VCaP (cell line): ENCODE results near the gene WDR89.
"Not testable (repeated sequence)": the region's sequence is repeated elsewhere in the genome, so short reads cannot be mapped to it uniquely, and the experiment has no call there.

Experiments used
- H3K27ac ChIP-seq: fragments of 450-650 bp; 2 replicates; pipeline ENCODE4 v1.5.1; 2017
- TF ChIP-seq, protein P1 (sequence below): fragments of 450-650 bp; conservative IDR thresholded peaks from 2 replicates; pipeline ENCODE4 v1.5.1; 2017; ENCODE audit warnings: mild to moderate bottlenecking, moderate library complexity

Gene WDR89

DNA sequence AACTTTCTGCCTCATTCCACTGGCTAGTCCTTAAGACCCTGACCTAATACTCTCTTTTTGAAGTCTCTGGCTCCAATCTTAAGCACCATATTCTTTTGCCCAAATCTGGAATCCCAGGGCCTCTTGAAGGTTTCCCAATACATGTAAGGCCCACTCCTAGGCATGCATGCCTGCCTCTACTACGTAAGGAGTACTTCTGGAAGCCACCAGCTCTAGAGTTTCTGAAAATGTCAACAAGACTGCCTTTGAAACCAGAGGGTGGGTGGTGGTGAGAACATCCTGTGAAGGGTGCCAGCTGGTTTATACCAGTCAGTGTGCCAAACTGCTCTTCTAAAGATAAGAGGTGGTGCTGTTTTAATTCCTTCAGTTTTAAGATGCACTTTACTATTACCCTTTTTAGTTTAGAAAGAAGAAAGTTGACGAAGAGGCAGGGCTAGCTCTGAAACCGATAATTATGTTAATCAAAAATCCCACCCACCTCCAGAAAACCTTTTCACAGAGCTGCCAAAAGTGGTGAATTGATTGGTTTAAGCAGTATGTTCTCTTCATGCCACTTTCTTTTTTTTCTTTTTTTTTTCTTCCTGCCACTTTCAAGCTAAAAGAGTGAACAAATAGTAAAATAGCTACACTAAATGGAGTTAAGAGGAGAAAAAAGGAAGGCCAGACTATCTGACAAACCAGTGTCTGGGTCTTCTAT lies 8.7 kb upstream of the WDR89 start:
- no peak overlapping the region for H3K27ac ChIP-seq
- TF ChIP-seq, protein P1, sequence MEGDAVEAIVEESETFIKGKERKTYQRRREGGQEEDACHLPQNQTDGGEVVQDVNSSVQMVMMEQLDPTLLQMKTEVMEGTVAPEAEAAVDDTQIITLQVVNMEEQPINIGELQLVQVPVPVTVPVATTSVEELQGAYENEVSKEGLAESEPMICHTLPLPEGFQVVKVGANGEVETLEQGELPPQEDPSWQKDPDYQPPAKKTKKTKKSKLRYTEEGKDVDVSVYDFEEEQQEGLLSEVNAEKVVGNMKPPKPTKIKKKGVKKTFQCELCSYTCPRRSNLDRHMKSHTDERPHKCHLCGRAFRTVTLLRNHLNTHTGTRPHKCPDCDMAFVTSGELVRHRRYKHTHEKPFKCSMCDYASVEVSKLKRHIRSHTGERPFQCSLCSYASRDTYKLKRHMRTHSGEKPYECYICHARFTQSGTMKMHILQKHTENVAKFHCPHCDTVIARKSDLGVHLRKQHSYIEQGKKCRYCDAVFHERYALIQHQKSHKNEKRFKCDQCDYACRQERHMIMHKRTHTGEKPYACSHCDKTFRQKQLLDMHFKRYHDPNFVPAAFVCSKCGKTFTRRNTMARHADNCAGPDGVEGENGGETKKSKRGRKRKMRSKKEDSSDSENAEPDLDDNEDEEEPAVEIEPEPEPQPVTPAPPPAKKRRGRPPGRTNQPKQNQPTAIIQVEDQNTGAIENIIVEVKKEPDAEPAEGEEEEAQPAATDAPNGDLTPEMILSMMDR, result no peak

DNA sequence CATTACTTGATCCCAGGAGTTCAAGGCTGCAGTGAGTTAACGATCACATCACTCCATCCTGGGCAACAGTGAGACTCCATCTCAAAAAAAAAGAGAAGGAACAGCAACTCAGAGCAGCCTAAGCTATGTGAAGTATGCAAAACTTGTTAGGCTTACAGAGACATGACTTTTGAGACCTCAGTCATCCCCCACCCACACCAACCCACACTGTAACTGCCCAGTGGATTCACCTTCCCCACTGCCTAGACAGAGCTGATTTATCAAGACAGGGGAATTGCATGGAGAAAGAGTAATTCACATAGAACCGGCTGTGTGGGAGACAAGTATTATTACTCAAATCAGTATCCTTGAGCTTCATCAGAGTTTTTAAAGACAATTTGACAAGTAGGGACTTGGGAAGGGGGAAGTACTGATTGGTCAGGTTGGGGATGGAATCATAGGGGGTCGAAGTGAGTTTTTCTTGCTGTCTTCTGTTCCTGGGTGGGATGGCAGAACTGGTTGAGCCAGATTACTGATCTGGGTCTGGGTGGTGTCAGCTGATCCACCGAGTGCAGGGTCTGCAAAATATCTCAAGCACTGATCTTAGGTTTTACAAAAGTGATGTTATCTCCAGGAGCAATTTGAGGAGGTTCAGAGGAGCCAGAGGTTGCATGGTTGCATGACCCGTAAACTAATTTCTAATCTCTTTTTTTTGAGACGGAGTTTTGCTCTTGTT lies 6.2 kb upstream of the WDR89 start:
- no peak overlapping the region for H3K27ac ChIP-seq
- TF ChIP-seq, protein P1, result no peak

DNA sequence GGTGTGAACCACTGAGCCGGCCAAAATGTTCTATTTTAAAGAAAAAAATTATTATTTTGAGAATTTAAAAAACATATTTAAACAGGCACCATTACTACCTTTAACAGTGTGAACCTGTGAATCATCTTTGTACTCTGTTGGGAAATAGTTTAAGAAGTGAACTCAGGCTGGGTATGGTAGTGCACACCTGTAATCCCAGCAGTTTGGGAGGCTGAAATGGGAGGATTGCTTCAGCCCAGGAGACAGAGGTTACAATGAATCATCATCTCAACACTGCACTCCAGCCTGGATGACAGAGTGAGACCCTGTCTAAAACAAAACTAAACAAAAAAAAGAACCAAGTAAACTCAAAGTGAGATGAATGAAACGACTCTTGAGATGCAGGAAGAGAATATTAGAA lies 3.1 kb upstream of the WDR89 start:
- H3K27ac ChIP-seq, result no peak overlapping the region
- TF ChIP-seq, protein P1, result no peak

DNA sequence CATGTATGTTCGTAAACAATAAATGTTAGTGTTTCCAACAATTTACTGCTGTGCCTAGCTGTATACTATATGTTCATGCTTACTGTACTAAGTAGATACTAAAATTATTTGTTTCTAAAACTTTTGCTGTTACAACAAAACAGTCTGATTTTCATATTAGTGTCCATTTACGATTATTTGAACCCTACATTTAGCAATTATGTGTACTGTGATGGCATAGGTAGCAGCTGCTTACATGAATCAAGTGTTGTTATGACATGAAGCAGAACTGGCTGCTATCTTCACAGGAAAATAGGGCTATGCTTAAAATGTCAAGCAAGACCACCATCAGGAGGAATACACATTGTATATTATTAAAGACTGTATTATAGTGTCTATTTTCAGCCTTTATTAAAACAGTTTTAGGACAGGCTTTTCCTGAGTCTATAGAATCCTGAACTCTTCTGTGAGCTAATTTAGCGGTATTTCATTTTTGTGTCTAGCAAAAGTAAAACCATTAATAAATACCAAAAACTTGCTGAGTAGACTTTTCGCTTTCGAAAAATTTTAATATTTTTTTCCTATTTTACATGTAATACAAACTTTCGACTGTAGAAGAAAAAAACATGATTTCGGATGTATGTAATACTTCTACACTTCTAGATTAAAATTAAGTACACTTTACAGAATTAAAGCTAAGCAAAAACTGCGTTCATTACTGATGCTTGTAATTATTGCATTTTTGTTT lies 1.1 kb upstream of the WDR89 start:
- H3K27ac ChIP-seq, result peak overlapping the region; percentile 92
- TF ChIP-seq, protein P1, result no peak

DNA sequence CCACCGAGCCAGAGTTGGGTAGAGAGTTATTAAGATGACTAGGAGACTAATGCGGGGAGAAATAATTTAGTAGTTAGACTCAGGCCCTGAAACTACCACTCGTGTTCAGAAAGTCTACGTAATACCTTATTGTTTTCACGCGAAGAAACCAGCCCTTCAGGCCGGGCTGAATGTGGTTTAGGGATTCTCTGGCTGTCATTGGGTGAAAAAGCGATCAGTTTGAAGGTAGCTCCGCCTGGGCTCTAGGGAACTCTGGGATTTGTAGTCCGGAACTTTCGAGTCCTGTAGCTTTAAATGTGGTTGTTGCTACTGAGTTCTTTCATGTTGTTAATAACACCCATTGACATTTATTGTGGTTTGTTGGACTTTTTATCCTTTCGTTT lies 549 bp upstream of the WDR89 start:
- TF ChIP-seq, protein P1, result no peak
- H3K27ac ChIP-seq, result peak overlapping the region; percentile 92

DNA sequence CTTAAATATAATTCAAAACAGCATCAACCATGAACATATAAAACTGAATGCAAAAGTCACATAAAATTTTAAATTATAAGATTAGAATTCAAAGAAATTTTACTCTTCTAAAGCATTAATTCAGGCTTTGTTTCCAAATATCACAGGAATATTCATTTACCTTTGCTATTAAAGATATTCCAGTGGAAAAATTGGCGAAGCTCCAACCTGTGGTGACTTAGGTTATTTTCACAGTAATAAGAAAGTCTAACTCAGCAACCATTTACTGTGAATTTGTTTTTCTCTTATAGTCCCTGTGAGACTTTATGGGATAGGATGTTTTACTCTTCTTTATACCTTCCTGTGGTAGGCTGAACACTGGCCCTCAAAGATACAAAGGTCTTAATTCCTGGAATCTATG lies 3.2 kb downstream of the WDR89 start:
- TF ChIP-seq, protein P1, result no peak
- H3K27ac ChIP-seq, result no peak overlapping the region

DNA sequence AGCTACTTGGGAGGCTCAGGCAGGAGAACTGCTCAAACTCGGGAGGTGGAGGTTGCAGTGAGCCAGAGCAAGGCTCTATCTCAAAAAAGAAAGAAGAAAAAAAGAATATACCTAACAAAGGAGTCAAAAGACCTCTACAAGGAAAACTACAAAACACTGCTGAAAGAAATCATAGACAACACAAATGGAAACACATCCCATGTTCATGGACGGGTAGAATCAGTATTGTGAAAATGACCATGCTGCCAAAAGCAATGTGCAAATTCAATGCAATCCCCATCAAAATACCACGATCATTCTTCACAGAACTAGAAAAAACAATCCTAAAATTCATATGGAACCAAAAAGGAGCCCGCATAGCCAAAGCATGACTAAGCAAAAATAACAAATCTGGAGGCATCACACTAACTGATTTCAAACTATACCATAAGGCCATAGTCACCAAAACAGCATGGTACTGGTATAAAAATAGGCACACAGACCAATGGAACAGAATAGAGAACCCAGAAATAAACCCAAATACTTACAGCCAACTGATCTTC lies 5.5 kb downstream of the WDR89 start:
- not testable (repeated sequence) for H3K27ac ChIP-seq
